A549 (cell line): Measurements from ENCODE around the gene WDR70. TPM values are rescaled to one million over a fixed set of nuclear protein-coding genes. Genes with fewer than 3 reads are reported as not detected.

Source experiments
- ATAC-seq, 2 experiments: fragments of 200-7000 bp in 1 of 2; fragments of >200 bp in 1 of 2; cut with Nextera tagmentation in 1 of 2; cut with Tn5 transposase in 1 of 2; 3 replicates each; pipeline versions ENCODE4 v1.8.0 to v1.9.1; 2018 to 2020; ENCODE audit warnings: mild to moderate bottlenecking in 1 of 2, moderate library complexity in 1 of 2
- CTCF ChIA-PET: fragments of 300-600 bp; sonication (Branson Sonifier 250); formaldehyde crosslinking; extraction: SDS; loops from one replicate; lab custom pipeline; 2021; ENCODE audit warnings: antibody characterized with exemption, inconsistent platforms; lab: Yijun Ruan, JAX
- POLR2A ChIA-PET: fragments of 350-600 bp; formaldehyde crosslinking; extraction: SDS; loops from one replicate; lab custom pipeline; 2021; ENCODE audit warnings: antibody characterized with exemption, inconsistent platforms; lab: Yijun Ruan, JAX
- DNase-seq, 2 experiments: peaks; one replicate each; pipeline versions ENCODE4 v3.0.0 to v3.0.0-alpha.2; 2011 to 2016; ENCODE audit warnings: low read depth in 1 of 2, low spot score in 1 of 2
- FAIRE-seq: peaks from 2 replicates; lab custom pipeline; 2011; peaks lifted over from hg19 to GRCh38; lab: Jason Lieb, UNC
- H3K27ac ChIP-seq, 2 experiments: fragments of >200 bp; sonication (Bioruptor Twin); formaldehyde crosslinking; 3 replicates each; pipeline ENCODE4 v1.5.1; 2016 to 2017
- H3K4me1 ChIP-seq: fragments of >200 bp; sonication (Bioruptor Twin); formaldehyde crosslinking; 3 replicates; pipeline ENCODE4 v1.6.1; 2016
- H3K4me2 ChIP-seq: fragments of >200 bp; sonication (Bioruptor Twin); formaldehyde crosslinking; 3 replicates; pipeline ENCODE4 v1.6.1; 2016
- H3K4me3 ChIP-seq: fragments of >200 bp; sonication (Bioruptor Twin); formaldehyde crosslinking; 3 replicates; pipeline ENCODE4 v1.5.1; 2016
- H3K9me3 ChIP-seq: fragments of >200 bp; sonication (Bioruptor Twin); formaldehyde crosslinking; 3 replicates; pipeline ENCODE4 v1.6.1; 2016
- BHLHE40 ChIP-seq: IDR thresholded peaks from 2 replicates; pipeline ENCODE4 v1.6.1; 2012; ENCODE audit warnings: low read depth, low read length, inconsistent platforms
- CBX2 ChIP-seq: fragments of 200-600 bp; sonication (generic); IDR thresholded peaks from 2 replicates; pipeline ENCODE4 v1.6.1; 2016; ENCODE audit warnings: low read depth, mild to moderate bottlenecking, borderline replicate concordance
- CBX8 ChIP-seq: fragments of 200-600 bp; sonication (generic); IDR thresholded peaks from 2 replicates; pipeline ENCODE4 v1.6.1; 2016
- CEBPB ChIP-seq, 2 experiments: fragments of >200 bp in 1 of 2; sonication (Bioruptor Twin) in 1 of 2; formaldehyde crosslinking in 1 of 2; IDR thresholded peaks; 2 replicates each; pipeline ENCODE4 v1.6.1; 2012 to 2016
- ESRRA ChIP-seq: fragments of 150-350 bp; IDR thresholded peaks from 2 replicates; pipeline ENCODE4 v1.6.1; 2014; ENCODE audit warnings: mild to moderate bottlenecking, low read length, borderline replicate concordance
- HMGXB4 ChIP-seq: fragments of 250-450 bp; sonication (Bioruptor Pico); IDR thresholded peaks from 2 replicates; pipeline ENCODE4 v1.5.0; 2021; ENCODE audit warnings: mild to moderate bottlenecking, moderate library complexity, borderline replicate concordance
- HOXB13 ChIP-seq: fragments of 250-450 bp; sonication (Bioruptor Pico); IDR thresholded peaks from 2 replicates; pipeline ENCODE4 v1.5.0; 2020; ENCODE audit warnings: low read depth, mild to moderate bottlenecking, moderate library complexity
- HOXB5 ChIP-seq: fragments of 250-450 bp; sonication (Bioruptor Pico); IDR thresholded peaks from 2 replicates; pipeline ENCODE4 v1.5.0; 2020; ENCODE audit warnings: mild to moderate bottlenecking, moderate library complexity
- MAZ ChIP-seq: fragments of 150-350 bp; IDR thresholded peaks from 2 replicates; pipeline ENCODE4 v1.6.1; 2014; ENCODE audit warnings: antibody characterized with exemption, low read depth, low read length, borderline replicate concordance
- NPAS2 ChIP-seq: fragments of 250-450 bp; sonication (Bioruptor Pico); IDR thresholded peaks from 2 replicates; pipeline ENCODE4 v1.8.0; 2022; ENCODE audit warnings: mild to moderate bottlenecking, moderate library complexity, borderline replicate concordance
- NR3C1 ChIP-seq: fragments of >200 bp; sonication (Bioruptor Twin); formaldehyde crosslinking; IDR thresholded peaks from 3 replicates; pipeline ENCODE4 v1.6.1; 2017
- PBX3 ChIP-seq: IDR thresholded peaks from 2 replicates; pipeline ENCODE4 v1.6.1; 2012
- POLR2AphosphoS2 ChIP-seq: conservative IDR thresholded peaks from 2 replicates; pipeline ENCODE4 v1.6.1; 2012; ENCODE audit warnings: low read length, improper control_type of control experiment, inconsistent platforms
- RAD21 ChIP-seq, 2 experiments: fragments of >200 bp in 1 of 2; sonication (Bioruptor Twin) in 1 of 2; formaldehyde crosslinking in 1 of 2; IDR thresholded peaks in 1 of 2; conservative IDR thresholded peaks in 1 of 2; 2 replicates in 1 of 2; 3 replicates in 1 of 2; pipeline ENCODE4 v1.6.1; 2012 to 2018; ENCODE audit warnings: inconsistent platforms in 1 of 2
- RFX5 ChIP-seq: fragments of 450-650 bp; IDR thresholded peaks from 2 replicates; pipeline ENCODE4 v1.7.1; 2014; ENCODE audit warnings: antibody characterized with exemption, mild to moderate bottlenecking, moderate library complexity
- TFCP2L1 ChIP-seq: fragments of 250-450 bp; sonication (Bioruptor Pico); IDR thresholded peaks from 2 replicates; pipeline ENCODE4 v1.5.0; 2021; ENCODE audit warnings: mild to moderate bottlenecking
- USF2 ChIP-seq: fragments of 450-650 bp; IDR thresholded peaks from 2 replicates; pipeline ENCODE4 v1.6.1; 2014; ENCODE audit warnings: antibody characterized with exemption
- ZC3H11A ChIP-seq: fragments of 450-650 bp; IDR thresholded peaks from 2 replicates; pipeline ENCODE4 v1.6.1; 2014; ENCODE audit warnings: antibody characterized with exemption, mild to moderate bottlenecking
- ZFP36 ChIP-seq: fragments of 450-650 bp; IDR thresholded peaks from 2 replicates; pipeline ENCODE4 v1.6.1; 2014; ENCODE audit warnings: borderline replicate concordance; ENCODE audit not compliant: partially characterized antibody
- ZNF302 ChIP-seq: fragments of 250-450 bp; sonication (Bioruptor Pico); IDR thresholded peaks from 2 replicates; pipeline ENCODE4 v1.9.0; 2021; ENCODE audit warnings: inconsistent platforms, mild to moderate bottlenecking, moderate library complexity
- WGBS: methylation state at CpG from one replicate; pipeline ENCODE4 v1.1.6; 2017; ENCODE audit errors: missing lambda C conversion rate; 5-methylcytosine and 5-hydroxymethylcytosine counted together
- polyA plus RNA-seq, 4 experiments: library from polyadenylated mRNA; depleted of rRNA in 3 of 4; stranded (reverse); fragments of >200 nt; fragmentation: RNase III in 1 of 4; extraction: RNeasy Plus Mini Kit Qiagen cat#74134 plus additional on column Dnase treatment in 1 of 4; gene quantifications; 2 replicates in 3 of 4; 3 replicates in 1 of 4; pipeline ENCODE4 v1.2.3, GENCODE V29; 2011 to 2017

The WDR70 gene
- polyA plus RNA-seq, 2 of the 4 experiments (the other 2 are of a cell fraction) = 13.8 to 28.8 TPM

GRCh38 chr5:37519807-37520206, 140.7 kb downstream of the WDR70 start:
- POLR2A ChIA-PET = no interaction called here
- FAIRE-seq (no peak), DNase-seq (no peak), ATAC-seq (no peak)
- WGBS = 48% methylated on average over 1 of the region's 1 CpG
- peaks cover 3% of the 10 kb centered on the region; the same call in 1 of the 3 replicates for H3K9me3 ChIP-seq
- CTCF ChIA-PET = no interaction called here
- peaks cover 13% of the 10 kb centered on the region; the same call in 2 of the 3 replicates for H3K4me1 ChIP-seq
- TF ChIP-seq HMGXB4 (CRISPR knock-in tag) = no peak
- no peak for TF ChIP-seq POLR2AphosphoS2
- H3K4me3 ChIP-seq = no peak overlapping the region
- H3K4me2 ChIP-seq = no peak overlapping the region
- H3K27ac ChIP-seq = no peak overlapping the region

GRCh38 chr5:37520811-37521210, 141.7 kb downstream of the WDR70 start:
- Histone ChIP-seq H3K9me3 (peaks cover 3% of the 10 kb centered on the region; the same call in 1 of the 3 replicates), H3K27ac (no peak overlapping the region), H3K4me2 (peak overlapping the region; percentile 49; the same call in 2 of the 3 replicates), H3K4me3 (no peak overlapping the region), H3K4me1 (peaks cover 13% of the 10 kb centered on the region; the same call in 2 of the 3 replicates)
- CTCF ChIA-PET = no interaction called here
- FAIRE-seq = no peak
- WGBS = 64% methylated on average over 1 of the region's 1 CpG
- DNase-seq = no peak
- POLR2A ChIA-PET = no interaction called here
- TF ChIP-seq ESRRA (no peak), CEBPB (IDR thresholded peaks at IDR 0.05) (no peak)
- ATAC-seq = no peak

GRCh38 chr5:37532976-37533740, 154.0 kb downstream of the WDR70 start:
- no peak for FAIRE-seq
- ATAC-seq = no peak
- no peak overlapping the region for H3K4me3 ChIP-seq
- CTCF ChIA-PET = interaction anchor here (1.7 kb wide), 1 partner anchor 120 kb away, joined by 4 read pairs; no protein-coding TSS in a partner anchor
- POLR2A ChIA-PET = interaction anchor here (0.6 kb wide), 1 partner anchor 205 kb away, joined by 4 read pairs; no protein-coding TSS in a partner anchor
- 86% methylated on average over 13 of the region's 13 CpGs for WGBS
- H3K4me1 ChIP-seq = peaks cover 5% of the 10 kb centered on the region
- DNase-seq = peak in 1 of 2 experiments; percentile 5
- H3K4me2 ChIP-seq = peak overlapping the region; percentile 34; the same call in 2 of the 3 replicates
- H3K27ac ChIP-seq = peak overlapping the region in 1 of 2 experiments; percentile 71; a peak in 3 of 6 replicates
- no peaks in the 10 kb centered on the region for H3K9me3 ChIP-seq
- TF ChIP-seq HOXB13 (CRISPR knock-in tag) (no peak), BHLHE40 (no peak), USF2 (no peak), ZFP36 (no peak), CBX8 (no peak), CBX2 (no peak), ZNF302 (no peak), TFCP2L1 (CRISPR knock-in tag) (no peak), RFX5 (no peak), RAD21 (conservative IDR thresholded peaks at IDR 0.05 in 1 of 2, IDR thresholded peaks at IDR 0.05 in 1 of 2) (no peak), NR3C1 (no peak), HOXB5 (CRISPR knock-in tag) (no peak), MAZ (no peak), NPAS2 (no peak), PBX3 (no peak), ZC3H11A (no peak)
